ENCODE data around the gene PLEKHG2.
A peak's percentile ranks its signal among the peaks of the same experiment; 100 is the strongest.

Gene PLEKHG2

DNA sequence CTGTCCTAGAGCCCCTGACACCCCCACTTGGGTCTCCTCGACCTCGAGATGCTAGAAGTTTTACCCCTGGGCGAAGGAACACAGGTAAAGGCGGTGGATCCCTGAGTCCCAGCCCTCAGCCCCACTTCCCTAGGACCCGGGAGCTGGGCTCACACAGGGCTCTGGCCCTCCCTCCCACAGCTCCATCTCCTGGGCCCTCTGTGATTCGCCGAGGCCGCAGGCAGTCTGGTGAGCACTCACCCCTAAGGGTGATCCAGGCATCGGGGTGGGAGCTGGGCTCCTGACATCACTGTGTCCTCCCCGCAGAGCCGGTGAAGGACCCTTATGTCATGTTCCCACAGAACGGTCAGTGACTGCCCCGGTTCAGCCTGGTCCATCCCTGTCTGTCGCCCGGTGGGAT is 8.3 kb downstream of the PLEKHG2 start:
- no peak for DNase-seq

DNA sequence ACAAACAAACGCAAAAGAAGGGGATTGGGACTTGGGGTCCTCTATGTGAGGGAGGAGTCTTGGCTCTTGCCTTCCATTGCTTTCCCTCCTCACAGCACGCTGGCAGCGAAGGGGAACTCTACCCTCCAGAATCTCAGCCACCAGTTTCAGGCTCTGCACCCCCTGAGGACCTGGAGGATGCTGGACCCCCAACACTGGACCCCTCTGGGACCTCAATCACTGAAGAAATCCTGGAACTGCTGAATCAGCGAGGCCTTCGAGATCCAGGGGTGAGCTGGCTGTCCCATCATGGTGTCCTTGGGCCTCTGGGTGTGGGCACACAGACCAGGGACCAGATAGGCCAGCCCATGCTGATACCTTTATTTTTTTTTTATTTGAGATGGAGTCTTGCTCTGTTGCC is 9.6 kb downstream of the PLEKHG2 start:
- no peak for DNase-seq

DNA sequence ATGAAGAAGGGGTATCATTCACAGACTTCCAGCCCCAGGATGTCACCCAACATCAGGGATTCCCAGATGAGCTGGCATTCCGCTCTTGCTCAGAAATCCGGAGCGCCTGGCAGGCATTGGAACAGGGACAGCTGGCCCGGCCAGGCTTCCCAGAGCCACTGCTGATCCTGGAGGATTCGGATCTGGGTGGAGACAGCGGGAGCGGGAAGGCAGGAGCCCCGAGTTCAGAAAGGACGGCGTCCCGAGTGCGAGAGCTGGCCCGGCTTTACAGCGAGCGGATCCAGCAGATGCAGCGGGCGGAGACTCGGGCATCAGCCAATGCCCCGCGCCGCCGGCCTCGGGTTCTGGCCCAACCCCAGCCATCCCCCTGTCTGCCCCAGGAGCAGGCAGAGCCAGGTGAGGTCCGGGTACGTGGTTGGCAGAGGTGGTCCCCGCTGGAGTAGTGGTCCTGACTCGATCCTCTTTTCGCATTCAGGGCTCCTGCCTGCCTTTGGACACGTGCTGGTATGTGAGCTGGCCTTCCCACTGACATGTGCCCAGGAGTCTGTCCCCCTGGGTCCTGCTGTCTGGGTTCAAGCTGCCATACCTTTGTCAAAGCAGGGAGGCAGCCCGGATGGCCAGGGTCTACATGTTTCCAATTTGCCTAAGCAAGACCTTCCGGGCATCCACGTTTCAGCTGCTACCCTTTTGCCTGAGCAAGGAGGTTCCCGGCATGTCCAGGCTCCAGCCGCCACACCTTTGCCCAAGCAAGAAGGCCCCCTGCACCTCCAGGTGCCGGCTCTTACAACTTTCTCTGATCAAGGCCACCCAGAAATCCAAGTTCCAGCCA is 11.0 kb downstream of the PLEKHG2 start:
- DNase-seq, result no peak

DNA sequence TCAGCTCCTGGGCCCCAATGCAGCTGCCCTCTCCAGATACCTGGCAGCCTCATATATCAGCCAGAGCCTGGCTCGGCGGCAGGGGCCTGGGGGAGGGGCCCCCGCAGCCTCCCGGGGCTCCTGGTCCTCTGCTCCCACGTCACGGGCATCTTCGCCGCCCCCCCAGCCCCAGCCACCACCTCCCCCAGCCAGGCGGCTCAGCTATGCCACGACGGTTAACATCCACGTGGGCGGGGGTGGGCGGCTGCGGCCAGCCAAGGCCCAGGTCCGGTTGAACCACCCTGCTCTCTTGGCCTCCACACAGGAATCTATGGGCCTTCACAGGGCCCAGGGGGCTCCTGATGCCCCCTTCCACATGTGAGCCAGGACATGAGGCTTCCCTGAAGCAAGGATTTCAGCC is 12.5 kb downstream of the PLEKHG2 start:
- no peak for DNase-seq

DNA sequence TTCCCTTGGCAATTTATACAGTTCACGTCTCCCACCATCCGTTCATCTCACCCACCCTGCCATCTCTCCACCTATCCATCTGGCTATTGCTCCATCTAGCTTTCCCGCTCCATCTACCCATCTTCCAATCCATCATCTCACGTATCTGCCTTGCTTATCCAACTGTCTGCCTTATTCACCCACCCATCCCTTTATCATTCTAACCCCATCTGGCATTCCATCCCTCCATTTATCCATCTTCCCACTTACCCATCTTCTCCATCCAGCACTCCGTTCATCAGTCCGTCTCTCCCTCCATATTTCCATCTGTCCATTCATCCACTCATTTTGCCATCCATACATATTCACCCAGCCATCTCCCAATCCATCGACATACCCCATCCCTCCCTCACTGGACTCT is 13.3 kb downstream of the PLEKHG2 start:
- no peak for DNase-seq

DNA sequence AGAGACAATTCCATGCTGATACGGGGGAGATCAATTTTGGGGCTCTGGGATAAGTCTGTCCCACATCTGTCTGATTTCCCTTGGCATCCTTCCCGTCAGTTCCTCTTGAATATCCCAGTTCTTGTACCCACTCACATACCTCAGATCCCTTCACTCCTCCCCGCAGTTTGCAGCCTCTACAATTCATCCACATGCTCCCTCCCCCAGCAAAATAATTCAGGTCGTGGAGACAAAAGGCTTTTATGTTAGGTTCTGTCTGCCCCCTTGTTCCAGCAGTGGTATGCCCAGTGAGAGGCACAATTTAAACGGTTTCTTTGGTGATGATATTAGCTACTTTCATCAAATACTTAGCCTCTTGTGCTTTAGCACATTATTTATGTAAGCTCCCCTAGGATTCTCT is 13.7 kb downstream of the PLEKHG2 start:
- DNase-seq, result no peak

DNA sequence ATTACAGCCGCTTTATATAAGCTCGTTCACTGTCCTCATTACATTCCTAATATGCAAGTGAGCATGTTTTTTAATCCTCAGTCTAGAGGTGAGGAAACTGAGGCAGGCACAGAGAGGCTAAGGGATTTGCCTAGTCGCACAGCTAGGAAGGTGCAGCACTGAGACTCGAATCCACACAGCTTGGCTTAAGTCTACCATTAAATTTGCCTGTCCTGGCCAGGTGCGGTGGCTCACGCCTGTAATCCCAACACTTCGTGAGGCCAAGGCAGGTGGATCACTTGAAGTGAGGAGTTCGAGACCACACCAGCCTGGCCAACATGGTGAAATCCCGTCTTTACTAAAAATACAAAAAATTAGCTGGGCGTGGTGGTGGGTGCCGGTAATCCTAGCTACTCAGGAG is 15.2 kb downstream of the PLEKHG2 start:
- no peak for DNase-seq

DNA sequence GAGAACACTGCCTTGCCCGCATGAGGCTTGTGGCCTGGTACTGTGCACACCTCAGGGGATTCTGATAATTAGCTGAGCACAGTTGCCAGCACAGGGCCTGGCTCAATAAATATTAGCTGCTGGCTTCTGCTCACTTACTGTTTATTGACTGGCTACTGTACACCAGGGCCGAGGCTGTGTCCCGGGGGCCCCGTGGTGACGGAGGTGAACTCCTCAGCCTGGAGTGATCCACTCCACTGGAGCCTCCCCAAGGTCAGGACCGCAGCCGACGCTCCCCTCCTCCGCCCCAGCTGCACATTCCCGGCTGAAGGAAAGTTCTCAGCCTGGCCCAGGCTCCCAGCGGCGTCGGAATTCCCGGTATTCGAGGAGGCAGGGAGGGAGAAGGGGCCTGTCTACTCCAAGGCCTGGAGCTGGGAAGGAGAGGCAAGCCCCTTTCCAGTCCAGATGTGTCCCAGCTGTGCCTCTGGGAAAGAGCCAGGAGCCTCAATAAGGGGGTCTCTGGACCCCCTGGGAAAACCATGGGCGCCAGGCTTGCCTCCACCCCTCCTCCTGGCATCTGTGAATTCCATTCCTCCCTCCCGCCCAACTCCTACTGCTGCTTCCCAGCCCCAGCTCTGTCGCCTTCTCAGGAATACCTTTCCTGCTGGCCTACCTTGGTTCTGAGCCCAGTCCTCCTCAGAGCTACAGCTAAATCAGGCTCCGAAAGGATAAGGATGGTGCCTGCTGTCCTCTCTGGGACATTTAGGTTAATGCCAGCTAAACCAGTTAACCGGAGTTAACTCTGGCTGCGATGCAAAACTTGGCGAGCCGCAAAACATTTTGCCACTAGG is 16.0 kb downstream of the PLEKHG2 start:
- no peak for DNase-seq

DNA sequence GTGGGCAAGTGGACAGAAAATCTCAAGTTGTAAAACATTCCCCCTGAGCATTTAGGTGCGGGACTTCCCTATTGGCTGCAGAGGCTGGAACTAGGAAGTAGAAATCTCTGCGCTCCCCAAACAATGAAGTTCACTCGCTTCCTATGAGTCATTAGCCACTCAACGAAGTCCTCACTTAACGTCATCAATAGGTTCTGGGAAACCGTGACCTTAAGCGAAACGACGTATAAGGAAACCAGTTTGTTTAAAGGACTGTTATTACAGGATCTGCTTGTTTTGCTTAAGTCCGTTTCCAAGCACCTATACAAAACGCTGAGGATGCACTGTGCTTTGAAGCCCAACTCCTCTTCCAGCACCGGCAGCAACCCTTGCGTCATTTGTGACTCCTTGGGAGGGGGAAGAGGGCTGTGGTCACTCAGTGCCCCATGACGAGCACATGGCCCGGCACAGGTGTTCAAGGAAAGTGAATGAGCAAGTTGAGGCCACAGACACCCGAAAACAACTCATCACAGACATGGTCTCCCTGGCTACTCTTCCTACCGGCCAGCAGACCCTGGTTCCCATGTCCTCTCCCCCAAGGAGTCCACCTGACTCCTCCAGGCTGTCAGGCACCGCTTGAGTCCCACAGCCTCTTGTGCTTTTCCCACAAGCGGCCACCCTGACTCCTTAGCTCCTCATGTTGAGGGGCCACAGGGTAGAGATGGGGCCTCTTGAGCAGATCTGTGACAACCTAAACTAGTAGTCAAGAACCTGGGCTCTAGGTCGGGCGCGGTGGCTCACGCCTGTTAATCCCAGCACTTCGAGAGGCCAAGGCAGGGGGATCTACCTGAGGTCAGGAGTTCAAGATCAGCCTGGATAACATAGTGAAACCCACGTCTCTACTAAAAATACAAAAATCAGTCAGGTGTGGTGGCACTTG is 18.5 kb downstream of the PLEKHG2 start:
- DNase-seq, result no peak

DNA sequence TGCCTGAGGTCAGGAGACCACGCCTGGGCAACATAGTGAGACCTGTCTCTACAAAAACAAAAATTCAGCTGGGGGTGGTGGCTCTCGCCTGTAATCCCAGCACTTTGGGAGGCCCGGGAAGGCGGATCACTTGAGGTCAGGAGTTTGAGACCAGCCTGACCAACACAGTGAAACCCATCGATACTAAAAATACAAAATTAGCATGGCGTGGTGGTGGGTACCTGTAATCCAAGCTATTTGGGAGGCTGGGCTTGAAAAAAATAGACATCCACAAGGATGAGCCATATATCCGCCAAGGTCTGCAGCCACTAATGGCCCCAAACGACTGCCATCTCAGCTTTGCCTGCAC is 20.2 kb downstream of the PLEKHG2 start:
- DNase-seq, result no peak

DNA sequence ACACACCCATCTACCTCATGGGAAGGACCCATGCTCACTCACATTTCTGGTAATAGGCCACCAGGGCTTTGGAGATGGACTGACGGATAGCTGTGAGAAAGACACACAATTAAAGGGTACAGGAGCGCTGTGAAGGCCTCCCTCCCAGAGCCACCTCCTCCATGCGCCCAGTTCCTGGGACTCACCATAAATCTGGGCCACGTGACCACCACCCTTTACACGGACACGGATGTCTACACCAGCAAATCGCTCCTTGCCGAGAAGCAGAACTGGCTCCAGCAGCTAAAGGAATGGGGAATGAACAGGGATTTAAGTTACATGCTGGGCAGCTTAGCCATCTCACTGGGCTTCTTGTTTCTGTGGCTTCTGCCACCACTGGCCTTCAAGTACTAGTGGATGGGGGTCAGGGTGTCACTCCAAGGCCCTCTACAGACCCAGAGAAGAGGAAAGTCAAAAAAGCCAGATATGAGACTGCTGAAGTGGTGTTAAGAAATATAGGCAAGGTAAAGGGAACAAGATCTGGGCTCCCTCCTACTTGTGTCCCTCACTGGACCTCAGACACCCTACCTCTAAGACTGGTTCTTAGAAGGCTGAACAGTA is 21.1 kb downstream of the PLEKHG2 start:
- DNase-seq, result no peak

DNA sequence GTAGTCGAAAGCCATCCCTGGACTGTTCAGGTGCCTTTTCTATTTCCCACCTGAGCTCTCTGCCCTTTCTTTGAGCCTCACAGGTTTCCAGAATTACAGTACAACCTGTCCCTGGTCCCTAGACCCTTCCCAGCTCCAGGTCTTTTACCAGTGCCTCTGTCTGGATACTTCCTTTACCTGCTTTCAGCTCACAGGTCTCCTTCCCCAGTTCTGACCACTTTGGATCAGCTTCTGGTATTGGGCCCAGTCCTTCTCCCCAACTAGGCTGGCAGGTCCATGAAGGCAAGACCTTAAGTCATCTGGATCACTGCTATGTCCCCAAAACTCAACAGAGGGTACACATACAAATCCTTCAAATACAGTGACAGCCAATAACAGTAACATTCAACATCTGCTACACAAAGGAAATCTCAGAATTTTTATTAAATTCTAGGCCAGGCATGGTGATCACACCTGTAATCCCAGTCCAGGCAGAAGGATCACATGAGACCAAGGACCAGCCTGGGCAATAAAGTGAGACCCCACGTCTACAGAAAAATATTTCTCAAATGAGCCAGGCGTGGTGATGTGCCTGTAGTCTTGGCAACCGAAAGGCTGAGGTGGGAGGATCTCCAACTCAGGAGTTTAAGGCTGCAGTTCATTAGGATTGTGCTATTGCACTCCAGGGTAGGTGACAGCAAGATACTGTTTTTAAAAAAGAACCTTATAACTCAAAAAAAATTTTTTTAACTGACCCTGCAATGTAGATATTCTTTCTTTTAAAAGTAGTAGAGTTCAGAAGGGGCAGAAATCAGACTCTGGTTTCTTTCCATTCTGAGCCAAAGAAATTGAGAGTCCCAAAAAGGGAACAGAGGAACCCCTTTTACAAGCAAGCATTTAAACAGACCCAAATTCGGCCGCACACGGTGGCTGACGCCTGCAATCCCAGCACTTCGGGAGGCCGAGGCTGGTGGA is 21.9 kb downstream of the PLEKHG2 start:
- DNase-seq, result no peak

DNA sequence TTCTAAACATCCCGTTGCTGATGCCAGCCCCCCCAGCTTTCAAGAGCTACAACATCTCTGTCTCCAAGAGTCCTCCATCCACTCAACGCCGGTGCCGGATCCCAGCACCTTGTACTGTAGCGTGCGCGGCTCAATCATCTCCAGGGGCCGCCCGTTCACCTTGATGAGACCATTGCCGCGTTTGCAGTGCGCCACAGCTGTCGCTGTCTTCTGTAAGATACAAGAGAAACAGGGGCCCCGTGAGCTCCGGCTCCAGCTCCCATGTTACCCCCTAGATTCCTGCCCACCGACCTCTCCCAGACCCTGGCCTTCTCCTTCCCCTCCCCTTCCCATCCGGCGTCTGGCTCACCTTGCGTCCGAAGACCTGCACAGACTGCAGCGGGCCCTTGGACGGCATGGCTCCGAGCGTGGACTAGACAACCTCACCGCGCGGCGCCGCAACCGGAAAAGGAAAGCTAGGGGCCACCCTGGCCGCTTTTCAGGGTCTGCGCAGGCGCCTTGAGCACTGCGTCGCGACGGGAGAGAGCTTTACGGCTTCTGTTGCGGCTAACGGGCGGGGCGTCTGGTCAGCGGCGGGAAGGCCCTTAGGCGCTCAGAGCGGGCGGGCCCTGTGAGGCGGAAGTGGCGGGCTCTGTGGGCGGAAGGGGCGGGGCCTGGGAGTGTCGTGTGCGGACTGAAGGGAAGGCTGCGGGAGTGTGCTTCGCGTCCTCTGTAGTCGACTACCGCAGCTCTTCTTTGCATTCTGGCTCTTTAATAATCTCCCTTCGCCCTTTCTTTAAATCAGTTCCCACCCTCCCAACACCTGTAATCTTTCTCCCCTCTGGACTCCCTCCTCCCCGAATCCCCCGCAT is 23.3 kb downstream of the PLEKHG2 start, which contains the start of gene RPS16:
Gene RPS16, minus strand, starts transcription at position 451 of the 851 bp plus-strand sequence. Its CDS starts 54 bp downstream, at position 397.
- DNase-seq, result peak; percentile 82

DNA sequence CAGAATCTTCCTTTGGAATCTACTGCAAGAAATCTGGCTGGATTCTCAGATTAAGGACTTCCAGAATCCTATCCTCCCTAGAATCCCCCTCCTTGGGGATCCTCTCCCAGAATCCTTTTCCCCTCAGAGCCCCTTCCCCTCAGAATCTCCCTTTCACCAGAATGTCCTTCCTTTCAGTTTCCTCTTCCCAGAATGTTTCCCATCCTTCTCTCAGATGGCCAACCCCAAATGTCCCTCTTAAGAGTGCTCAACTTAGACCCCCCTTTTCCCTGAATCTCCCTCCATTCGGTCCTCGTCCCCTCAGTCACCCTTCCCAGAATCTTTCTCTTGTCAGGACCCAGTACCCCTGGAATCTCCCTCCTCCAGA is 23.9 kb downstream of the PLEKHG2 start:
- no peak for DNase-seq

DNA sequence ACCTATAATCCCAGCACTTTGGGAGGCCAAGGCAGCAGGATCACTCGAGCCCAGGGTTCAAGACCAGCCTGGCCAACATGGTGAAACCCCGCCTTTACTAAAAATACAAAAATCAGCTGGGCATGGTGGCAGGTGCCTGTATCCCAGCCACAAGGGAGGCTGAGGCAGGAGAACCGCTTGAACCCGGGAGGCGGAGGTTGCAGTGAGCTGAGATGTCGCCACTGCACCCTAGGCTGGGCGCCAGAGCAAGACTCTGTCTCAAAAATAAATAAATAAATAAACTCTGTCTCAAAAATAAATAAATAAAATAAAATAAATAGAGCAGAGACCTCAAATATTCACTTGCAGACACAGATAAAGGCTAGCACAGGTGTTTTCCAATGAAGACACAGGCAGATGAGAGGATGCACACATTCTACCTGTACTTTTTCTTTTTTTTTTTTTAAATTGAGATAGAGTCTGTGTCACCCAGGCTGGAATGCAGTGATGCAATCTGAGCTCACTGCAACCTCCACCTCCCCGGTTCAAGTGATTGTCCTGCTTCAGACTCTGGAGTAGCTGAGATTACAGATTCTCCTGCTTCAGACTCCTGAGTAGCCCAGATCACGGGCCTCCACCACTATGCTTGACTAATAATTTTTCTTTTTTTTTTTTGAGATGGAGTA is 25.9 kb downstream of the PLEKHG2 start:
- no peak for DNase-seq

DNA sequence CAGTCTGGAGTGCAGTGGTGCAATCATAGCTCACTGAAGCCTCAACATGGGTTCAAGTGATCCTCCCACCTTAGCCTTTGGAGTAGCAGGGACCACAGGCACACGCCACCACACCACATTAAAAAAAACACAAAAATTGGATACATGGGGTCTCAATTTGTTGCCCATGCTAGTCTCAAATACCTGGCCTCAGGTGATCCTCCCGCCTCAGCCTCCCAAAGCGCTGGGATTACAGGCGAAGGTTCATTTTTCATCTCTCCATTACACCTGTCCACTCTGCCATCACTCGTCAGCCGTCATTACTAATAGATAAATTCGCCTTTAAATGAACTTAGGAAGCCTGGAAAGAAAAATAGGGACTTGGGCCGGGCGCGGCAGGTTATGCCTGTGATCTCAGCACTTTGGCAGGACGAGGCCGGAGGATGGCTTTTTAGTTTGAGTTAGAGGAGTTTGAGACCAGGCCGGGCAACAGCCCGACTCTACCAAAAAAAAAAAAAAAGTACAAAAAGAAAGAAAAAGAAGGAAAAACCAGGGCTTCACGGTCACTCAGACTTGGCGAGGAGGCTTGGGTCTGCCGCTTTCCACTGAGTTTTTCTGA is 32.2 kb downstream of the PLEKHG2 start:
- DNase-seq, result no peak

DNA sequence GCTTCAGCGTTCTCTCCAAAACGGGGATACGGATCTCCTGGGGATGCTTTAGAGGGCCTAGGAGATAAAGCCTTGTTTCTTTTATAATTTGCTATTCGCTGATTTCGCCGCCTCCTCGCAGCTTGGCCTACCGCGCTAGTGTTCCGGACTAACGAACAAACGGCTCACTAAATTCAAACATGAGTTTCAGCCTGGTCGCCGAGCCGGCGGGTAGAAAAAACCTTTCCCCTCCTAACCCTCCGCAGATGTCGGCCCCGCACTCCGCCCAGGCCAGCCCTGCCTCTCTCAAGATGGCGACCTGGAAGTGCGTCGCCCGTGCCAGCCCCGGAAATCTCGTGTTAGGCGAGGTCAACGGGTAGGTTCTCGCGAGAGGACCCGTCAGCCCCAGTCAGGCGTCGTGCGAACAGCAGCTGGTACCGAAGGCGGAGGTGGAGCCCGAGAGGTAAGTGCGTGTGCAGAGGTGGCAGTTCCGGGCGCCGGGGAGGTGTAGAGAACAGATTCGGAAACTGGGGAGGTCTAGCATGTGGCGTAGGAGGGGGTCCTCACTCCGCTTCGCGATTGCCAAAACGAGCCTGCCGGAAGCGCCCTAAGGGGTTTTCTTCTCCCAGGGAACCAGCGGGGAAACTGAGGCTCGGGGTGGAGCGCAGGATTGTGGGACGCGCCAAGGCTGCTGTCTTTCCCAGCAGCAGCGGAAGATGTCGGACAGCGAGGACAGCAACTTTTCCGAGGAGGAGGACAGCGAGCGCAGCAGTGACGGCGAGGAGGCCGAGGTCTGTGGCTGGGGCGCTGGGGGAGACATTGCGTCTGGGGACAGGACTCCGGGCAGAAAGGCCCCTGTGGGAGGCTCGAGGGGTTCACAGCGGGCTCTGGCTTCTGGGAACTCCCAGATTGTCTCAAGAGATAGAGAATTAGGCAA is 33.0 kb downstream of the PLEKHG2 start, which contains the start of gene SUPT5H:
Gene SUPT5H, plus strand, starts transcription at position 387 of the 916 bp plus-strand sequence. Its CDS starts 309 bp downstream, at position 696.
- peak; percentile 57 for DNase-seq
